GM18870 (cell line): ENCODE measurements around the gene CCDC120.

Source experiments
- ATAC-seq: cut with Tn5 transposase; IDR thresholded peaks from one replicate; pipeline ENCODE4 v1.9.1; 2021; ENCODE audit warnings: moderate library complexity; ENCODE audit not compliant: unreplicated experiment

CCDC120 gene

GRCh38 chrX:49100704-49101628, 42.2 kb downstream of the CCDC120 start:
- peak; percentile 89 for ATAC-seq

DNA sequence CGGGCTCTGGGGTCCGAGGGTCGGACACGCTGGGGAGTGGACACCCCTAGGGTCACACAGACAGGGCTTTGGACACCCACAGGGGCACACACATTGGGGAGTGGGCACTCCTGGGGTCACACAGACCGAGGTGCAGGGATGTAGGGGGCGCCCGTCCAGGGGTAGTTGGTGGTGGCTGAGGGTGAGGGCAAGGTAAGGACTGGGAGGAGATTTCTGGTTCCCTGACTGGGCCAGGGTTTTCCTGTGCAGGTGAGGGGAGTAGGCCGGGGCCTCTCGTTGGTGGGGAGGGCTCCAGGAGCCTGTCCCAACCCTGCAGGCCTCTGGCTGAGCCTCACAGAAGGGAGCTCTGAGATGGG, 42.8 kb downstream of the CCDC120 start:
- ATAC-seq = no peak

GRCh38 chrX:49102190-49102589, 43.4 kb downstream of the CCDC120 start:
- ATAC-seq = no peak

- ATAC-seq = no peak
Observed at GRCh38 chrX:49103637-49104036, 44.8 kb downstream of the CCDC120 start.

- ATAC-seq = no peak
Observed at GRCh38 chrX:49106296-49106695, 47.5 kb downstream of the CCDC120 start.

- no peak for ATAC-seq
Observed at GRCh38 chrX:49106930-49107329, 48.1 kb downstream of the CCDC120 start.

- no peak for ATAC-seq
Observed at GRCh38 chrX:49108641-49109040, 49.8 kb downstream of the CCDC120 start.

GRCh38 chrX:49110417-49110816, 51.6 kb downstream of the CCDC120 start:
- ATAC-seq = no peak

DNA sequence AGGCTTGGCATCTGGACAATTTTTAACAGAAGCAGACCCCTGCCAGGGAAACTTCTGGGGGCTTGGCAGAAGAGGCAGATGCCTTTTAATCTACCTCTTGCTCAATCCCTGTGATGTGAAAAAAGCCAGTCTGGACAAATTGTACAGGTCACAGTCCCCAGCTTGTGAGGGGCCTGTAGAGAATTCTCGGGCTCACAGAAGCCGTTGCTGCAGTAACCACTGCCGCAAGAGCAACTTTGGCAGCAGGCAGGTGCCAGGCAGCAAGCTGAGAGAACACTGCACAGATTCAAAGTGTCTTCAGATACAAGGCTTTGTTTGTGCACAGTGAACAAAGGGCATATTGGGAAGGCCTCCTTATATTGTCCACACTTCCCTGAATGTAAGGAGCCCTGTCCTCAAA, 53.0 kb downstream of the CCDC120 start:
- ATAC-seq = no peak

DNA sequence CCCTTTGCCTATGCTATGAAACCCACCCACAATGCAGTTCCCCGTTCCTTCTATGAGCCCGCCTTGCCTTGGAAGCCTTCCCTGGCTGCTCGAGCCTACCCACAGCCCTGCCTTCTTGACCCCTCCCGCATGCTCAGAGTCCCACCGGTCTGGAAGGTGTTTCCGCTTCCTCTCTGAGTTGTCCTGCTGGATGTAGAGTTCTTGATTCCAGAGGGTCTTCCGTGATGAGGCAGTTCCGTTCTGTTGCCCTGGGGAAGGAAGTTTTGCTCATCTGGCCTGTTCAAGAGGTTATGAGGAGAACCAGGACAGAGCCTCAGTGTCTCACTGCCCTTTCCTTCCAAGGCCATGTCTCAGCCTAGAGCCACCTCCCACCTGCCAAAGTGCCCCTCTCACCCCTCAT, 57.3 kb downstream of the CCDC120 start:
- ATAC-seq = no peak

- no peak for ATAC-seq
Observed at GRCh38 chrX:49116716-49117115, 57.9 kb downstream of the CCDC120 start.

DNA sequence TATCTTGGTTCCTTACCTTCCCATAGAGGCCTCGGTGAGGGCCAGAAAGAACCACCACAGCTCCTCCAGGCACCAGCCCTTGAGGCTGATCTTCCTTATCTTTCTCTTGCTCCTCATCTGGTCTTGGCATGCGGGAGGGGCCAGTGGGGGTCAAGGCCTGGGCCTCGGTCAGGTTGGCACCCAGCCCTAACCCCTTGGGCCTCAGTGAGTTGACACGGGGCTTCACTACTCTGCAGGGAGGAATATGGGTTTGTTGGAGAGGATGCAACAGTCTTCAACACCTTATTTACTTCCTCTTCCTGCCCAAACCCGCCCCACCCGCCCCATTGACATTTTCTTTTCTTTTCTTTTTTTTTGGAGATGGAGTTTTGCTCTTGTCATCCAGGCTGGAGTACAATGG, 58.8 kb downstream of the CCDC120 start:
- ATAC-seq = no peak
